HL-60 (cell line): Measurements from ENCODE around the gene DTX4.

Experiments
- GABPA ChIP-seq: IDR thresholded peaks from 2 replicates; pipeline ENCODE4 v1.6.1; 2012; ENCODE audit warnings: low read depth
- POLR2AphosphoS5 ChIP-seq: IDR thresholded peaks from 2 replicates; pipeline ENCODE4 v1.6.1; 2012; ENCODE audit warnings: low read depth
- TF ChIP-seq, protein P1 (sequence below): IDR thresholded peaks from one replicate; pipeline ENCODE4 v1.5.1; 2011; ENCODE audit warnings: low read length, control low read depth, inconsistent platforms; ENCODE audit not compliant: insufficient read depth

DNA sequence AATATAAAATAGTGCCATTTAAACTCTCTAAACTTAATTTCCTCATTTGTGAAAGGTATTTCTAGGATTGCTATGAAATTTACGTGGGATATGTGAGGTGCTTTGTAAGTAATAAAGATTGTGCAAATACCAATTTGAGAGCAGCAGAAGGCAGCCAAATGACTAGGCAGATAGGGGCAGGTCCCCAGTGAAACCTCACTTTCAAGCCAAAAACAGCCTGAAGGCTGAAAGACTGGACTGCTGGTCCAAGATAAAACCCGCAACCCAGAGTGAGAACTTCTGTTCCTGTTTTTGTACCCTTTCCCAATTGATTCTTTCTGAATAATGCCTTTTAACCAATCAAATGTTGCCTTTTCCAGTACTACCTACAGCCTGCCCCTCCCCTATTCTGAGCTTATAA lies 7.2 kb downstream of the DTX4 start:
- TF ChIP-seq POLR2AphosphoS5: no peak
- TF ChIP-seq, protein P1, sequence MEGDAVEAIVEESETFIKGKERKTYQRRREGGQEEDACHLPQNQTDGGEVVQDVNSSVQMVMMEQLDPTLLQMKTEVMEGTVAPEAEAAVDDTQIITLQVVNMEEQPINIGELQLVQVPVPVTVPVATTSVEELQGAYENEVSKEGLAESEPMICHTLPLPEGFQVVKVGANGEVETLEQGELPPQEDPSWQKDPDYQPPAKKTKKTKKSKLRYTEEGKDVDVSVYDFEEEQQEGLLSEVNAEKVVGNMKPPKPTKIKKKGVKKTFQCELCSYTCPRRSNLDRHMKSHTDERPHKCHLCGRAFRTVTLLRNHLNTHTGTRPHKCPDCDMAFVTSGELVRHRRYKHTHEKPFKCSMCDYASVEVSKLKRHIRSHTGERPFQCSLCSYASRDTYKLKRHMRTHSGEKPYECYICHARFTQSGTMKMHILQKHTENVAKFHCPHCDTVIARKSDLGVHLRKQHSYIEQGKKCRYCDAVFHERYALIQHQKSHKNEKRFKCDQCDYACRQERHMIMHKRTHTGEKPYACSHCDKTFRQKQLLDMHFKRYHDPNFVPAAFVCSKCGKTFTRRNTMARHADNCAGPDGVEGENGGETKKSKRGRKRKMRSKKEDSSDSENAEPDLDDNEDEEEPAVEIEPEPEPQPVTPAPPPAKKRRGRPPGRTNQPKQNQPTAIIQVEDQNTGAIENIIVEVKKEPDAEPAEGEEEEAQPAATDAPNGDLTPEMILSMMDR: no peak
- TF ChIP-seq GABPA: no peak
